Osteoblast (primary cell): ENCODE results near the gene PTH1R. TPM values are rescaled to one million over a fixed set of nuclear protein-coding genes. Genes with fewer than 3 reads are reported as not detected.
A peak's percentile ranks its signal among the peaks of the same experiment; 100 is the strongest.

Experiments
- DNase-seq: peaks from one replicate; pipeline ENCODE4 v3.0.0; 2011; ENCODE audit warnings: low spot score, mixed read lengths; ENCODE audit not compliant: insufficient read length; ENCODE audit errors: missing footprints
- H2AFZ ChIP-seq: 2 replicates; pipeline ENCODE4 v1.6.0; 2011; ENCODE audit warnings: mild to moderate bottlenecking, low read length
- H3K27ac ChIP-seq: 2 replicates; pipeline ENCODE4 v1.5.1; 2011; ENCODE audit warnings: mild to moderate bottlenecking, low read depth, low read length, moderate library complexity
- H3K27me3 ChIP-seq: 2 replicates; pipeline ENCODE4 v1.6.0; 2012; ENCODE audit warnings: mild to moderate bottlenecking, control low read depth, inconsistent platforms, low read length, moderate library complexity; ENCODE audit not compliant: insufficient read depth
- H3K36me3 ChIP-seq: 2 replicates; pipeline ENCODE4 v1.5.1; 2011; ENCODE audit warnings: mild to moderate bottlenecking, low read length, control low read depth, moderate library complexity; ENCODE audit not compliant: insufficient read depth
- H3K4me1 ChIP-seq: 2 replicates; pipeline ENCODE4 v1.5.1; 2011; ENCODE audit warnings: mild to moderate bottlenecking, low read length, control low read depth, moderate library complexity; ENCODE audit not compliant: insufficient read depth
- H3K4me2 ChIP-seq: 2 replicates; pipeline ENCODE4 v1.6.0; 2011; ENCODE audit warnings: mild to moderate bottlenecking, low read length; ENCODE audit not compliant: insufficient read depth
- H3K4me3 ChIP-seq: fragments of 200-600 bp; sonication (generic); 3 replicates; pipeline ENCODE4 v1.5.1; 2012; ENCODE audit warnings: mild to moderate bottlenecking, low read length, inconsistent platforms; ENCODE audit not compliant: insufficient read depth
- H3K79me2 ChIP-seq: 2 replicates; pipeline ENCODE4 v1.6.0; 2012; ENCODE audit warnings: mild to moderate bottlenecking, low read length, control low read depth, inconsistent platforms; ENCODE audit not compliant: insufficient read depth
- H3K9me3 ChIP-seq: 2 replicates; pipeline ENCODE4 v1.5.1; 2011; ENCODE audit warnings: low read depth, low read length, control low read depth
- H4K20me1 ChIP-seq: 2 replicates; pipeline ENCODE4 v1.6.0; 2012; ENCODE audit warnings: mild to moderate bottlenecking, low read length, control low read depth; ENCODE audit not compliant: insufficient read depth
- CTCF ChIP-seq: IDR thresholded peaks from 2 replicates; pipeline ENCODE4 v1.5.1; 2011; ENCODE audit warnings: mild to moderate bottlenecking, low read depth, low read length, moderate library complexity; ENCODE audit errors: extremely low read depth
- total RNA-seq: library from RNA; depleted of rRNA; stranded (reverse); fragments of >200 nt; gene quantifications from 2 replicates; pipeline ENCODE4 v1.2.3, GENCODE V29; 2012

Gene PTH1R
- total RNA-seq, 1 donor: 0.36 TPM

GRCh38 chr3:46871222-46871621 is 6.3 kb upstream of the PTH1R start:
- no peak for DNase-seq
- Histone ChIP-seq H4K20me1 (no peaks in the 10 kb centered on the region), H2AFZ (no peak overlapping the region), H3K27me3 (peaks cover 22% of the 10 kb centered on the region), H3K36me3 (no peaks in the 10 kb centered on the region), H3K4me2 (no peak overlapping the region), H3K4me1 (peaks cover 6% of the 10 kb centered on the region), H3K79me2 (no peaks in the 10 kb centered on the region), H3K9me3 (no peaks in the 10 kb centered on the region), H3K4me3 (no peak overlapping the region), H3K27ac (no peak overlapping the region)
- TF ChIP-seq CTCF: no peak

DNA sequence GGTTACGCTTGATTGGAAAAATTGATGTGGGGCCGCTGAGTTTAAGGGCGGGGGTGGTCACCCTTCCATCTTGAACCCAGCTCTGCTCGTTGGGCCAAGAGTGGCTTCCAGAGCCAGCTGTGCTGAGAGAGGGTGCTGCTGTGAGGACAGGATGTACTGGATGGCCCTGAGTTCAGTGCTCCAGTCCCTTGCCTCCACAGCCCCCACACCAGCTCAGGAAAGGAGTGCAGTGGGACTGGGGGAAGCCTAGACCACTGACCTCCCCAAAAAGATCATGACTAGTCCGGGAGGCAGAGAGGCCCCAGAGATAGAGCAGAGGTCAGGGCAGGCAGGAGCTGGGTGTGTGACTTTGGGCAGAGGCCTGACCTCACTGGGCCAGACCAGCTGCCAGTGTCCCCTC is 4.0 kb upstream of the PTH1R start:
- H3K4me2 ChIP-seq: no peak overlapping the region
- no peak overlapping the region for H3K27ac ChIP-seq

DNA sequence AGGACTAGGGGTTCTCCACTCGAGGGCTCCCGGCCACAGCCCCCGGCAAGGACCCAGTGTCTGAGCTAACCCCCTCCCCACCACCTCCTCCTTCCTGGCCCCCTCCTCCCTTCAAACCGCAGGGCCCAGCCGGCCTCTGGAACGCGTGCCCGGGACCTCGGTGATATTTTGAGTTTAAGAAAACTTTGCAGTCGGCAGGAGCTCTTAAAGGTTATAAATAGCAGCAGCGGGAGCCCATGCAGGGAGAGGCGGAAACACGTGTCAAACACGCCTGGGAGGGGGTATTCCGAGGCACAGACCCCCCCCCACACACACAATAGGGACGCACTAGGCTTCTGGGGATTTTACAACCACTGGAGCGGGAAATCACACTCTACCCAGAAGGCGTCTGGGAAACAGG is 3.1 kb upstream of the PTH1R start:
- Histone ChIP-seq H3K27me3 (peaks cover 14% of the 10 kb centered on the region), H2AFZ (no peak overlapping the region), H3K79me2 (no peaks in the 10 kb centered on the region), H3K27ac (no peak overlapping the region), H3K4me3 (no peak overlapping the region), H4K20me1 (no peaks in the 10 kb centered on the region), H3K36me3 (no peaks in the 10 kb centered on the region), H3K4me1 (no peaks in the 10 kb centered on the region), H3K4me2 (no peak overlapping the region), H3K9me3 (no peaks in the 10 kb centered on the region)
- DNase-seq: peak; percentile 80
- no peak for TF ChIP-seq CTCF

More for the DNA sequence above, 4.0 kb upstream of the PTH1R start:
- no peaks in the 10 kb centered on the region for H3K36me3 ChIP-seq
- peak; percentile 83 for DNase-seq
- H3K27me3 ChIP-seq: peaks cover 19% of the 10 kb centered on the region
- H3K4me3 ChIP-seq: no peak overlapping the region
- no peaks in the 10 kb centered on the region for H3K79me2 ChIP-seq
- no peak for TF ChIP-seq CTCF
- H4K20me1 ChIP-seq: no peaks in the 10 kb centered on the region
- H3K9me3 ChIP-seq: no peaks in the 10 kb centered on the region
- H3K4me1 ChIP-seq: no peaks in the 10 kb centered on the region
- no peak overlapping the region for H2AFZ ChIP-seq

DNA sequence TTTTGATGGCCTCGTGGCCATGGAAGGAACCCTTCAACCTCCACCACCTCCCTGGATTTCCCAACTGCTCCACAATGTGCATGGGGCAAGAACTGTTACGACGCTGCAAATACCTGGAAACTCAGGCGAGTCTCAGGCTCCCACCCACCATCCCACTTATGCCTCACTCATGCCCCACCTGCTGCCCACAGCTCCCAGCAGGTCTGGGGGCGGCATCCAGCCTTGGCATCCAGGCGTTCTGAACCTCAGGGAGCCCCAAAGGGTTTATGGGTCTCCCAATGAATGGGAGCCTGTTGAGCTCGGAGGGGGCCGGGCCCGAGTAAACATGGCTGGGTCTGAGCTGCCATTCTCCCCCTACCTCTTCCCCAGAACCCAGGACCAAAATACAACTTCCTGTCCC is 2.0 kb upstream of the PTH1R start:
- no peak overlapping the region for H3K4me2 ChIP-seq
- peaks cover 14% of the 10 kb centered on the region for H3K27me3 ChIP-seq
- no peak overlapping the region for H3K27ac ChIP-seq
- no peaks in the 10 kb centered on the region for H3K9me3 ChIP-seq
- TF ChIP-seq CTCF: no peak
- H3K4me3 ChIP-seq: no peak overlapping the region
- no peak for DNase-seq
- no peaks in the 10 kb centered on the region for H3K36me3 ChIP-seq
- H2AFZ ChIP-seq: no peak overlapping the region
- no peaks in the 10 kb centered on the region for H3K79me2 ChIP-seq
- no peaks in the 10 kb centered on the region for H4K20me1 ChIP-seq
- no peaks in the 10 kb centered on the region for H3K4me1 ChIP-seq
